ENCODE measurements around the gene IRF4.
A peak's percentile ranks its signal among the peaks of the same experiment; 100 is the strongest.

Gene IRF4

GRCh38 chr6:429515-430121 is 38.1 kb downstream of the IRF4 start:
- peak overlapping the region; percentile 18 for H3K4me3 ChIP-seq (ENCODE audit: low read depth, low read length)
- DNase-seq (ENCODE audit: low read depth) = peak; percentile 84
- TF ChIP-seq MAX (IDR thresholded peaks at IDR 0.05; ENCODE audit: low read depth, low read length) = no peak
- no peak for TF ChIP-seq POLR2A (IDR thresholded peaks at IDR 0.05; ENCODE audit: extremely low read depth, insufficient read length)

- TF ChIP-seq MAX (IDR thresholded peaks at IDR 0.05; ENCODE audit: low read depth, low read length) (no peak), MYC (IDR thresholded peaks at IDR 0.05; ENCODE audit: low read depth, low read length) (no peak), POLR2A (IDR thresholded peaks at IDR 0.05; ENCODE audit: extremely low read depth, insufficient read length) (no peak)
- TF ChIP-seq, protein P1, sequence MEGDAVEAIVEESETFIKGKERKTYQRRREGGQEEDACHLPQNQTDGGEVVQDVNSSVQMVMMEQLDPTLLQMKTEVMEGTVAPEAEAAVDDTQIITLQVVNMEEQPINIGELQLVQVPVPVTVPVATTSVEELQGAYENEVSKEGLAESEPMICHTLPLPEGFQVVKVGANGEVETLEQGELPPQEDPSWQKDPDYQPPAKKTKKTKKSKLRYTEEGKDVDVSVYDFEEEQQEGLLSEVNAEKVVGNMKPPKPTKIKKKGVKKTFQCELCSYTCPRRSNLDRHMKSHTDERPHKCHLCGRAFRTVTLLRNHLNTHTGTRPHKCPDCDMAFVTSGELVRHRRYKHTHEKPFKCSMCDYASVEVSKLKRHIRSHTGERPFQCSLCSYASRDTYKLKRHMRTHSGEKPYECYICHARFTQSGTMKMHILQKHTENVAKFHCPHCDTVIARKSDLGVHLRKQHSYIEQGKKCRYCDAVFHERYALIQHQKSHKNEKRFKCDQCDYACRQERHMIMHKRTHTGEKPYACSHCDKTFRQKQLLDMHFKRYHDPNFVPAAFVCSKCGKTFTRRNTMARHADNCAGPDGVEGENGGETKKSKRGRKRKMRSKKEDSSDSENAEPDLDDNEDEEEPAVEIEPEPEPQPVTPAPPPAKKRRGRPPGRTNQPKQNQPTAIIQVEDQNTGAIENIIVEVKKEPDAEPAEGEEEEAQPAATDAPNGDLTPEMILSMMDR (IDR thresholded peaks at IDR 0.05; ENCODE audit: low read depth, low read length) = no peak
- DNase-seq (ENCODE audit: low read depth) = no peak
- no peak overlapping the region for H3K4me3 ChIP-seq (ENCODE audit: low read depth, low read length)
These were observed 40.0 kb downstream of the IRF4 start for GRCh38 chr6:431504-431903.

DNA sequence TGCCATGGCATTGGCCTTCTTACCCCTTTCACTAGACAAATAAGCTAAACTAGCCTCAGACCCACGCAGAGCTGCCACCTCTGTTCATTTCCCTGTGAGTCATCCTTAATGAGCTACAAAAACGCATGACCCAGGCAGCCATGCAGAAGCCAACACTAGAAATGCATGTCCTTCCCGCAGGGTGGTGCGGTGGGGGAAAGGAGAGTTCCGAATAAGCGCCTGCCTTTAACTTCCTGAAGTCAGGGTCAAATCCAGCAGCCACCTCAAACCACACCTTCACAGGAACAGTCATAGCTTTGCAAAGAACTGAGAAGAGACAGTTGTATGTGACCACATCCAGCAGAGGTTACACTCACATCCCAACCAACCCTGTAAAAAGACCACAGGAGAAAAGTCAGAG is 40.4 kb downstream of the IRF4 start:
- H3K4me3 ChIP-seq (ENCODE audit: low read depth, low read length) = no peak overlapping the region
- TF ChIP-seq MYC (IDR thresholded peaks at IDR 0.05; ENCODE audit: low read depth, low read length) (no peak), MAX (IDR thresholded peaks at IDR 0.05; ENCODE audit: low read depth, low read length) (no peak), POLR2A (IDR thresholded peaks at IDR 0.05; ENCODE audit: extremely low read depth, insufficient read length) (no peak)
- TF ChIP-seq, protein P1 (IDR thresholded peaks at IDR 0.05; ENCODE audit: low read depth, low read length) = no peak

GRCh38 chr6:434051-434705 is 42.6 kb downstream of the IRF4 start:
- TF ChIP-seq MYC (IDR thresholded peaks at IDR 0.05; ENCODE audit: low read depth, low read length) = no peak
- TF ChIP-seq, protein P1 (IDR thresholded peaks at IDR 0.05; ENCODE audit: low read depth, low read length) = no peak
- TF ChIP-seq MAX (IDR thresholded peaks at IDR 0.05; ENCODE audit: low read depth, low read length) = no peak
- TF ChIP-seq POLR2A (IDR thresholded peaks at IDR 0.05; ENCODE audit: extremely low read depth, insufficient read length) = no peak
- no peak overlapping the region for H3K4me3 ChIP-seq (ENCODE audit: low read depth, low read length)
- DNase-seq (ENCODE audit: low read depth) = no peak

More for the DNA sequence above, 40.4 kb downstream of the IRF4 start:
- no peak for DNase-seq (ENCODE audit: low read depth)

DNA sequence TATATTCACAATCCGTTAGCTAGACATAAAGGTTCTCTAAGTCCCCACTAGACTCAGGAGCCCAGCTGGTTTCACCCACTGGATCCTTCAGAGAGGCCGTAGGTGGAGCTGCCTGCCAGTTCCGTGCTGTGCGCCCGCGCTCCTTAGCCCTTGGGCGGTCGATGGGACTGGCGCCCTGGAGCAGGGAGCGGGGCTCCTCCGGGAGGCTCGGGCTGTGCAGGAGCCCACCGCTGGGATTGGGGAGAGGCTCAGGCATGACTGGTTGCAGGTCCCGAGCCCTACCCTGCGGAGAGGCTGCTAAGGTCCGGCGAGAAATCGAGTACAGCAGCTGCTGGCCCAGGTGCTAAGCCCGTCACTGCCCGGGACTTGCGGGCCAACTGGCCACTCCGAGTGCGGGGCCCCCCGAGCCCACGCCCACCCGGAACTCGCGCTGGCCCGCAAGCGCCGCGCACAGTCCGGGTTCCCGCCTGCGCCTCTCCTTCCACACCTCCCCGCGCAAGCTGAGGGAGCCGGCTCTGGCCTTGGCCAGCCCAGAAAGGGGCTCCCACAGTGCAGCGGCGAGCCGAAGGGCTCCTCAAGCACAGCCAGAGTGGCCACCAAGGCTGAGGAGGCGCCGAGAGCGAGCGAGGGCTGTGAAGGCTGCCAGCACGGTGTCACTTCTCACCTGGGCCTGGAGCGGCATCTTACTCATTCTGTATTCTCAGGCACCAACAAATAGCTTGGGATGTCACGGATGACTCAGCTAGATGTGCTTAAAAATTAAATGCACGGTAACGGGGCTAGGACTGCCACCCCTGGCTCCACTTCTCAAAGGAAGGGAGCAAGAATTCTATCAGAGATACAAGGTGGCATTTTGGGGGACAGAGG is 44.1 kb downstream of the IRF4 start:
- no peak for DNase-seq (ENCODE audit: low read depth)
- no peak overlapping the region for H3K4me3 ChIP-seq (ENCODE audit: low read depth, low read length)

More for the DNA sequence above, 44.1 kb downstream of the IRF4 start:
- TF ChIP-seq, protein P1 (IDR thresholded peaks at IDR 0.05; ENCODE audit: low read depth, low read length) = no peak
- TF ChIP-seq POLR2A (IDR thresholded peaks at IDR 0.05; ENCODE audit: extremely low read depth, insufficient read length) (no peak), MAX (IDR thresholded peaks at IDR 0.05; ENCODE audit: low read depth, low read length) (no peak), MYC (IDR thresholded peaks at IDR 0.05; ENCODE audit: low read depth, low read length) (no peak)

Measured in NB4 (cell line).